H9 (cell line): Measurements from ENCODE around the gene IL17F. TPM values are rescaled to one million over a fixed set of nuclear protein-coding genes. Genes with fewer than 3 reads are reported as not detected.

Source experiments
- DNase-seq: peaks from one replicate; pipeline ENCODE4 v3.0.0-alpha.2; 2017
- H2AFZ ChIP-seq: one replicate; pipeline ENCODE4 v1.6.1; 2013; ENCODE audit warnings: mild to moderate bottlenecking, low read length, control low read depth, moderate library complexity
- H2AK5ac ChIP-seq: 2 replicates; pipeline ENCODE4 v1.6.1; 2013; ENCODE audit warnings: low read length, control low read depth, mixed read lengths; ENCODE audit not compliant: insufficient read length
- H2BK120ac ChIP-seq: one replicate; pipeline ENCODE4 v1.6.1; 2013; ENCODE audit warnings: low read depth, mild to moderate bottlenecking, low read length, control low read depth, inconsistent platforms; ENCODE audit not compliant: poor library complexity, severe bottlenecking
- H2BK12ac ChIP-seq: 2 replicates; pipeline ENCODE4 v1.6.1; 2013; ENCODE audit warnings: low read length, control low read depth, mixed read lengths, low read depth; ENCODE audit not compliant: insufficient read length
- H2BK15ac ChIP-seq: 2 replicates; pipeline ENCODE4 v1.6.1; 2013; ENCODE audit warnings: low read depth, low read length, control low read depth
- H2BK20ac ChIP-seq: one replicate; pipeline ENCODE4 v1.6.1; 2013; ENCODE audit warnings: low read depth, mild to moderate bottlenecking, low read length, control low read depth, inconsistent platforms; ENCODE audit not compliant: poor library complexity, severe bottlenecking
- H2BK5ac ChIP-seq: 2 replicates; pipeline ENCODE4 v1.6.1; 2013; ENCODE audit warnings: low read length, control low read depth, mixed read lengths; ENCODE audit not compliant: insufficient read length
- H3K14ac ChIP-seq: 2 replicates; pipeline ENCODE4 v1.6.1; 2013; ENCODE audit warnings: low read length, control low read depth; ENCODE audit not compliant: insufficient read depth
- H3K18ac ChIP-seq: 2 replicates; pipeline ENCODE4 v1.6.1; 2013; ENCODE audit warnings: low read depth, mild to moderate bottlenecking, mixed read lengths, low read length, control low read depth; ENCODE audit not compliant: insufficient read length
- H3K23ac ChIP-seq: 2 replicates; pipeline ENCODE4 v1.6.1; 2013; ENCODE audit warnings: low read length, control low read depth, mixed read lengths, low read depth; ENCODE audit not compliant: insufficient read length
- H3K23me2 ChIP-seq: 2 replicates; pipeline ENCODE4 v1.6.1; 2013; ENCODE audit warnings: low read depth, mild to moderate bottlenecking, mixed read lengths, low read length, control low read depth; ENCODE audit not compliant: insufficient read length, poor library complexity, severe bottlenecking
- H3K27ac ChIP-seq: 2 replicates; pipeline ENCODE4 v1.5.1; 2013; ENCODE audit warnings: low read length, control low read depth, mixed read lengths, low read depth; ENCODE audit not compliant: insufficient read length
- H3K27me3 ChIP-seq: 2 replicates; pipeline ENCODE4 v1.6.1; 2013; ENCODE audit warnings: low read length, control low read depth, inconsistent platforms; ENCODE audit not compliant: insufficient read depth
- H3K4ac ChIP-seq: 2 replicates; pipeline ENCODE4 v1.6.1; 2013; ENCODE audit warnings: low read depth, mild to moderate bottlenecking, control low read depth, inconsistent platforms, low read length, moderate library complexity
- H3K4me1 ChIP-seq: 2 replicates; pipeline ENCODE4 v1.6.1; 2013; ENCODE audit warnings: low read length, control low read depth, inconsistent platforms; ENCODE audit not compliant: insufficient read depth
- H3K4me2 ChIP-seq: 2 replicates; pipeline ENCODE4 v1.6.1; 2013; ENCODE audit warnings: low read length, control low read depth, mixed read lengths; ENCODE audit not compliant: insufficient read length, insufficient read depth
- H3K56ac ChIP-seq: 2 replicates; pipeline ENCODE4 v1.6.1; 2013; ENCODE audit warnings: low read depth, mild to moderate bottlenecking, mixed read lengths, low read length, control low read depth; ENCODE audit not compliant: insufficient read length
- H3K79me1 ChIP-seq: 2 replicates; pipeline ENCODE4 v1.6.1; 2013; ENCODE audit warnings: low read depth, mild to moderate bottlenecking, moderate library complexity, low read length, control low read depth, inconsistent platforms; ENCODE audit not compliant: insufficient read depth, poor library complexity, severe bottlenecking
- H3K79me2 ChIP-seq: 2 replicates; pipeline ENCODE4 v1.6.1; 2013; ENCODE audit warnings: low read length, control low read depth, inconsistent platforms; ENCODE audit not compliant: insufficient read depth
- H3K9ac ChIP-seq: 2 replicates; pipeline ENCODE4 v1.6.1; 2013; ENCODE audit warnings: low read length, control low read depth, mixed read lengths; ENCODE audit not compliant: insufficient read length; ENCODE audit errors: extremely low read depth
- H3K9me3 ChIP-seq: one replicate; pipeline ENCODE4 v1.6.1; 2013; ENCODE audit warnings: low read depth, low read length, inconsistent platforms; ENCODE audit not compliant: control insufficient read depth
- H3T11ph ChIP-seq: one replicate; pipeline ENCODE4 v1.6.1; 2013; ENCODE audit warnings: mild to moderate bottlenecking, low read length, control low read depth, inconsistent platforms
- H4K20me1 ChIP-seq: one replicate; pipeline ENCODE4 v1.6.1; 2013; ENCODE audit not compliant: control insufficient read depth, insufficient read length, insufficient read depth
- H4K5ac ChIP-seq: 2 replicates; pipeline ENCODE4 v1.6.1; 2013; ENCODE audit warnings: low read depth, mild to moderate bottlenecking, mixed read lengths, low read length, control low read depth; ENCODE audit not compliant: insufficient read length
- H4K8ac ChIP-seq: replicated peaks from 2 replicates; pipeline ENCODE4 v1.6.1; 2013; ENCODE audit warnings: low read length, control low read depth, mixed read lengths, low read depth; ENCODE audit not compliant: insufficient read length
- H4K91ac ChIP-seq: 2 replicates; pipeline ENCODE4 v1.6.1; 2013; ENCODE audit warnings: low read depth, mild to moderate bottlenecking, moderate library complexity, mixed read lengths, low read length, control low read depth; ENCODE audit not compliant: insufficient read length
- H3K27ac Mint-ChIP-seq, 3 experiments: 2 replicates in 2 of 3; 3 replicates in 1 of 3; pipeline ENCODE4 v1.8.0; 2020 to 2021; ENCODE audit warnings: mixed read lengths in 3 of 3, mild to moderate bottlenecking in 1 of 3, moderate library complexity in 1 of 3
- H3K27me3 Mint-ChIP-seq: 2 replicates; pipeline ENCODE4 v1.8.0; 2021; ENCODE audit warnings: low read depth, mild to moderate bottlenecking, moderate library complexity, mixed read lengths
- H3K36me3 Mint-ChIP-seq, 3 experiments: 2 replicates in 2 of 3; 3 replicates in 1 of 3; pipeline ENCODE4 v1.8.0; 2020 to 2021; ENCODE audit warnings: low read depth in 3 of 3, mixed read lengths in 3 of 3; ENCODE audit not compliant: insufficient read depth in 1 of 3
- H3K4me1 Mint-ChIP-seq, 2 experiments: 2 replicates each; pipeline ENCODE4 v1.8.0; 2020; ENCODE audit warnings: mixed read lengths in 2 of 2
- H3K4me3 Mint-ChIP-seq, 2 experiments: 2 replicates in 1 of 2; 3 replicates in 1 of 2; pipeline ENCODE4 v1.8.0; 2020 to 2021; ENCODE audit warnings: mild to moderate bottlenecking in 2 of 2, mixed read lengths in 2 of 2, moderate library complexity in 1 of 2
- H3K9me3 Mint-ChIP-seq, 2 experiments: 2 replicates in 1 of 2; 3 replicates in 1 of 2; pipeline ENCODE4 v1.8.0; 2020; ENCODE audit warnings: mild to moderate bottlenecking in 2 of 2, mixed read lengths in 2 of 2, moderate library complexity in 1 of 2
- CTCF ChIP-seq: fragments of 200-600 bp; sonication (generic); conservative IDR thresholded peaks from 3 replicates; pipeline ENCODE4 v1.8.0; 2021; ENCODE audit warnings: antibody characterized with exemption, mild to moderate bottlenecking
- WGBS: extraction: QIAGEN DNeasy Blood & Tissue Kit; methylation state at CpG from one replicate; pipeline ENCODE4 v1.1.7; 2013; ENCODE audit warnings: missing lambda C conversion rate, low lambda C conversion rate, mixed read lengths; ENCODE audit not compliant: insufficient read length; ENCODE audit errors: extremely low coverage; 5-methylcytosine and 5-hydroxymethylcytosine counted together
- total RNA-seq: library from RNA; stranded (reverse); gene quantifications from 2 replicates; pipeline ENCODE4 v1.2.1, GENCODE V29; 2021

IL17F gene
- total RNA-seq, 1 experiment from 2014 or later = not detected

GRCh38 chr6:52262620-52263344, 18.5 kb upstream of the IL17F start:
- Histone ChIP-seq H3K4ac (no peak overlapping the region), H2BK5ac (no peak overlapping the region), H3K27ac (no peak overlapping the region), H2AFZ (no peak overlapping the region), H2BK20ac (no peak overlapping the region), H3K4me1 (no peaks in the 10 kb centered on the region), H3K18ac (no peak overlapping the region), H3K14ac (no peak overlapping the region), H3K9me3 (no peaks in the 10 kb centered on the region), H3K4me2 (no peak overlapping the region), H2BK15ac (no peak overlapping the region), H3K27me3 (no peaks in the 10 kb centered on the region), H4K91ac (no peak overlapping the region), H3T11ph (no peak overlapping the region), H4K5ac (no peak overlapping the region), H2AK5ac (no peak overlapping the region), H4K20me1 (no peaks in the 10 kb centered on the region), H3K79me1 (no peaks in the 10 kb centered on the region), H3K23ac (no peak overlapping the region), H2BK12ac (no peak overlapping the region), H2BK120ac (no peak overlapping the region), H3K79me2 (no peaks in the 10 kb centered on the region), H3K56ac (no peak overlapping the region), H3K9ac (no peak overlapping the region), H4K8ac (no peak overlapping the region), H3K23me2 (no peaks in the 10 kb centered on the region)
- no peaks in the 10 kb centered on the region for H3K9me3 Mint-ChIP-seq
- H3K36me3 Mint-ChIP-seq = peaks cover 57 to 74% (median 66%) of the 10 kb centered on the region in 3 experiments
- no peaks in the 10 kb centered on the region for H3K4me1 Mint-ChIP-seq
- no peak for DNase-seq
- no peaks in the 10 kb centered on the region; the same call in none of the 2 replicates for H3K27me3 Mint-ChIP-seq
- H3K27ac Mint-ChIP-seq = peak overlapping the region in 1 of 3 experiments; percentile 54; a peak in 1 of 7 replicates
- no peak for TF ChIP-seq CTCF
- no peak overlapping the region for H3K4me3 Mint-ChIP-seq
- WGBS = no CpG with 5 or more reads among the region's 9 CpGs
